ENCODE measurements around the gene CDON.
A peak's percentile ranks its signal among the peaks of the same experiment; 100 is the strongest.

CDON gene, protein sequence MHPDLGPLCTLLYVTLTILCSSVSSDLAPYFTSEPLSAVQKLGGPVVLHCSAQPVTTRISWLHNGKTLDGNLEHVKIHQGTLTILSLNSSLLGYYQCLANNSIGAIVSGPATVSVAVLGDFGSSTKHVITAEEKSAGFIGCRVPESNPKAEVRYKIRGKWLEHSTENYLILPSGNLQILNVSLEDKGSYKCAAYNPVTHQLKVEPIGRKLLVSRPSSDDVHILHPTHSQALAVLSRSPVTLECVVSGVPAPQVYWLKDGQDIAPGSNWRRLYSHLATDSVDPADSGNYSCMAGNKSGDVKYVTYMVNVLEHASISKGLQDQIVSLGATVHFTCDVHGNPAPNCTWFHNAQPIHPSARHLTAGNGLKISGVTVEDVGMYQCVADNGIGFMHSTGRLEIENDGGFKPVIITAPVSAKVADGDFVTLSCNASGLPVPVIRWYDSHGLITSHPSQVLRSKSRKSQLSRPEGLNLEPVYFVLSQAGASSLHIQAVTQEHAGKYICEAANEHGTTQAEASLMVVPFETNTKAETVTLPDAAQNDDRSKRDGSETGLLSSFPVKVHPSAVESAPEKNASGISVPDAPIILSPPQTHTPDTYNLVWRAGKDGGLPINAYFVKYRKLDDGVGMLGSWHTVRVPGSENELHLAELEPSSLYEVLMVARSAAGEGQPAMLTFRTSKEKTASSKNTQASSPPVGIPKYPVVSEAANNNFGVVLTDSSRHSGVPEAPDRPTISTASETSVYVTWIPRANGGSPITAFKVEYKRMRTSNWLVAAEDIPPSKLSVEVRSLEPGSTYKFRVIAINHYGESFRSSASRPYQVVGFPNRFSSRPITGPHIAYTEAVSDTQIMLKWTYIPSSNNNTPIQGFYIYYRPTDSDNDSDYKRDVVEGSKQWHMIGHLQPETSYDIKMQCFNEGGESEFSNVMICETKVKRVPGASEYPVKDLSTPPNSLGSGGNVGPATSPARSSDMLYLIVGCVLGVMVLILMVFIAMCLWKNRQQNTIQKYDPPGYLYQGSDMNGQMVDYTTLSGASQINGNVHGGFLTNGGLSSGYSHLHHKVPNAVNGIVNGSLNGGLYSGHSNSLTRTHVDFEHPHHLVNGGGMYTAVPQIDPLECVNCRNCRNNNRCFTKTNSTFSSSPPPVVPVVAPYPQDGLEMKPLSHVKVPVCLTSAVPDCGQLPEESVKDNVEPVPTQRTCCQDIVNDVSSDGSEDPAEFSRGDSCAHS (N-terminal part only)

DNA sequence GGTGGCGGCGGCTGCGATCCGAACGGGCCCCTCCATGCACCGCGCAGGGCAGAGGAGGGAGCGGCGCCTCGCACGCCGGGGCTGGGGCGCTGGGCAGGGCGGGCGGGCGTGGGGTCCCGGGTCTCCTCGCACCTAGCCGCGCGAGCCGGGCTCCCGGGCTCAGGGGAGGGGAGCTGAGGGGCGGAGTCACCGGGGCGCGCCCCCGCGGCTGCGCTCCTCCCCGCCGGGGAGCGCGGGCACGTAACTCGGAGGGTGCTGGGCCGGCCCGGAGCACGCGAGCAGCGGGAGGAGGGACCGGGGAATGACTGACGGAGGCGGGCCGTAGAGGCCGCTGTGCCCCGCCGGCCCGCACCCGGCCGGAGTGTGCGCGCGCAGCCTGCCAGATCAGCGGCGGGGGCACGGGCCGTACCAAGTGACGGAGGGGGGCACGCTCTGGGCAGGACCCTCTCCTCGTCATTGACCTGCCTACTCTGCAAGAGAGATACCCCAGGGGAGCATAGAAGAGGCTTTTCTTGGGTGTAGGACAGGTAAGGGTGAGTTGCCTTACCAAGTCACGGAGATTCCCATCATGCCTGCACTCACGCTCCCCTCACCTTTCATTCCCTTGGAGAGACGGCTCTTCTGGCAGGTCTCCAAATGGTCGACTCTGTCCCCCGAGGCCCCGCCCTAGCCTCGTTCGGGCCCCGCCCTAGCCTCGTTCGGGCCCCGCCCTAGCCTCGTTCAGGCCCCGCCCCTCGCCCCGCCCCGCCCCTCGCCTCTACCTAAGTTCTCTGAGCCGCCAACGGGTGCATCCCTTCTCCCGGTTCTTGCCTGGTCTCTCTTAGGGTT, at the start of gene CDON:
TSS of gene CDON (minus strand) at position 188 of the 828 bp plus-strand sequence. CDS start 39,390 bp downstream, outside the sequence.
- DNase-seq (ENCODE audit: low read depth in 2 of 2) = peak; percentile 78 to 85

DNA sequence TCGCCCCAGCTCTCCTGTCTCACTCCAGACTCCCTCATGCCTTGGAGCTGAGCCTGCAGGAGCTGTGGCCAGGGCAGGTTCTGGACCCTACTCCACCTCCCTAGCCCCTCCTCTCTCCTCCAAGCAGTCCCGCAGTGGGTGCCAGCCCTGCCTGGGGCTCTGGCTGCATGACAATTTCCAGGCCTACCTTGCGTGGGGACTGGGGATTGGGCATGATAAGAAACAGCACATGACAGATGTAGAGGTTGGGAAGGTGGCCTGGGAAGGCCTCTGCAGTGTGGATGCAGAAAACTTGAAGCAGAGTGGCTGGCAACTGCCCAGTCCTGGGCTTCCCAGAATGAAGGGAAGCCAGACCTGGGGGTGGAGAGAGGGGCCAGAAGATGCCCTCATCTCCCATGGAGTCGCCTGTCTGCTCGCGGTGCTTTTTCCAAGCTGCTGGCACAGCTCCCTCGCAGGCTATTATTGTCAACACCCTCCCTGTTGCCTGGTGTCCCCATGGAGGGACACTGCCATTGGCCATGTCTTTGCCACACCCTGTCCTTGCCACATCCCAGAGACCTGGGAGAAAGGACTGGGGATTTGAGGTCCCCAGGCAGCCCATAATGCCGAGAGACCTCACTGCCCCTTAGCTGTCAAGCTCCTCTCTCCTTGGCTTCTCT, 48.9 kb upstream of the CDON start:
- no peak for DNase-seq (ENCODE audit: low read depth in 2 of 2)

DNA sequence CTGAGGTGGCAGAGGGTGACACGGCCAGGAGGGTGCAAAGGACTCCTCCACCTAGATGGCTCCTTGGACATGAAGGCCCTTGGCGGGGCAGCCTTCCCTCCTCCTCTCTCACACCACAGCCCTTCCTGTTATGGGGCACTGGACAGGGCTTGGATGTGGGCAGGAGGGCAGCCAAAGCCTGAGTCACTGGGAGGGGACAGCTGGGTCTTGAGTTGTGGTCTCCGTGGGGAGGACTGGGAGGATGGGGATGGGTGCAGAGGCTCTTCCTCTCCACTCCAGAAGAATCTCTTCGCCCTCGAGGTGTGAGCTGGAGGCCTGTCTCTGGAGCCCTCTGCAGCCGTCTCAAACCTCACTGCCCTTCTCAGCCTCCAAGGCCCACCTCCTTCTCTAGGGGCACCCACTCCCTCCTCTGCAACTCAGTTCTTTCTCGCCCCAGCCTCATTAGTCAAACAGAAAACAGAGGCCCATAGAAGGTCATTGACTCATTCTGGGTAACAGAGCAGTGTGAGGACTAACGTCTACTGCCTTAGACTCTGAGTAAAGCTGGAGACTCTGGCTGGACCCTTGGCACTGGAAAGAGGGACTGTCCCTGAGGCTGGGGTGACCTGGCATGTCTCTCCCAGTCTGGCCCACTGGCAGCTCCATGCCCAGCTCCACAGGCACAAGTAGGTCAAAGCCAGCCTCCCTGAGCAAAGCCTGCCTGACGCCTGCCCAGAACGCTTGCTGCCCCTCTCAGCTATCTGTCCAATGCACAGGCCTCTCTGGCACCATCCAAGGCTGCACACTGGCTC, 47.5 kb upstream of the CDON start:
- no peak for DNase-seq (ENCODE audit: low read depth in 2 of 2)

DNA sequence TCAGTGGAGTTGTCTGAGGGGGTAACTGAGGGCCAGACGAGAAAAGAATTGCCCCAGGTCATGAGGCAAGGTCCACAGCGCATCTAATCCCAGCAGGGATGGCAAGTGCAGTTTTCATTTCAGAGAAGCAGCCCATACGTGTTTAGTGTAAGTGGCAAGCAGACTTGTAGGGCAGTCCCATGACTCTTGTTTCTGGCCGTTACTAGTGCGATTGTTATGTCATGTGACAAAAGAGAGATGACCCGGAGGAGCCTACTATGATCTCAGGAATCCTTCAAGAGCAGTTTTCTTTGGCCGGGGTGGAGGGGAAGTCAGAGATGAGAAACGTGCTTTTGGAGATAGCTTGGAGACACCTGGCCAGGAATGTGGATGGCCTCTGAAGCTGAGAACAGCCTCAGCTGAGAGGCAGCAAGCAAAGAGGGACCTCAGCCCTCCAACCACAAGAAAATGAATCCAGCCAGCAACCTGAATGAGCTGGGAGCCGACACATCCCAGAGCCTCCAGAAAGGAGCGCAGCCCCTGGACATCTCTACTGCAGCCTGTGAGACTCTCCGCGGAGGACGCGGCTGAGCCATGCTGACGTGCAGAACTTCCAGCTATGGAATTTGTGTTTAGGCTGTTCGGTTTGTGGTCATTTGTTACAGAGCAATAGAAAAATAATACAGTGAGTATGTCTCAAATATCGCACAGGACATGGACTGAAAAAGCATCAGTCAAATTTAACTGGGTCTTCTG, 44.1 kb upstream of the CDON start:
- DNase-seq (ENCODE audit: low read depth in 2 of 2) = no peak

DNA sequence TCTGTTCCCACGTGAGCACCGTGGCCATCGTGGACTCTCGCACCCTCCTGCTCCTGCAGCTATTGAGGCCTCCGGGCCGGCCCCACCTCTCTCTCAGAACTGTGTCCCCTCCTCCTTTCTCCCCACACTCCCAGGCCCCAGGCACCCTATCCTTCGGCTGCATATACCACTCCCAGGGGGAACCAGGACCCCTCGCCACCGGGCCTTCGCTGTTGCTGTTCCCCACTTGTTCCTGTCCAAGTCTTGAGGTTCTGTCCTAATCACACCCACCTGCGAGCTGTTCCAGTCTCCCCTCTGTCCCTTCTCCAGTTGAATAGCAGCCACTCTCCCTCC, 43.0 kb upstream of the CDON start:
- no peak for DNase-seq (ENCODE audit: low read depth in 2 of 2)

DNA sequence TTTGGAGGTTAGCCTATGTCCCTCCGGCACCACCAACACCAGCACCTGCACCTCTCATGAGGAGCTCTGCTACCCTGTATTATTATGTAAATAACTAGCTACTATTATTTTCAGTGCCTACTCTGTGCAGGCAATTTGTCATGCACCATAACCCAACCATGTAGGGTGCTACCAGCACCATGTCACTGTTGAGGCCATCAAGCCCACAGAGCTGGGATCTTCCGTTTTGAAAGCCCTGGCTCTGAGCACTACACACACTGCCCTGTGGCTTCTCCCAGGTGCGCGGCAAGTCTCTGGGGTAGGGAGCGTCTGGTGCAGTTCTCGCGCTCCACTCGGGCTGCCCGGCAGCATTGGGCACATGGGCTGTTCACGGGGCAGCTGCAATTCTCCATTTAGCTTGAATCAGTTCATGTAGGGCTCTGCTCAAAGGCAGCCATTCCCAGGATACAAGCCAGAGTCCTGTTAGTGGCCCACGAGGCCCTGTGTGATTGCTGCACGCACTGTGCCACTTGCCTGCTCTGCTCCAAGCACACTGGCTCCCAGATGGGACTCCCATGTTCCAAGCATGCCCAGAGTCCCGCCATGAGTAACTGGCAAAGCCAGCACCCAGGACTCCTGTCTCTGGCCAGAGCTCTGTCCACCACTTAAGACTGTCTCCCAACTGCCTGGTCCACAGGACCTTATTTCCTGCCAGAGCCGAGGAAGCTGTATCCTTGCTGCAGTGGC, 42.5 kb upstream of the CDON start:
- no peak for DNase-seq (ENCODE audit: low read depth in 2 of 2)

DNA sequence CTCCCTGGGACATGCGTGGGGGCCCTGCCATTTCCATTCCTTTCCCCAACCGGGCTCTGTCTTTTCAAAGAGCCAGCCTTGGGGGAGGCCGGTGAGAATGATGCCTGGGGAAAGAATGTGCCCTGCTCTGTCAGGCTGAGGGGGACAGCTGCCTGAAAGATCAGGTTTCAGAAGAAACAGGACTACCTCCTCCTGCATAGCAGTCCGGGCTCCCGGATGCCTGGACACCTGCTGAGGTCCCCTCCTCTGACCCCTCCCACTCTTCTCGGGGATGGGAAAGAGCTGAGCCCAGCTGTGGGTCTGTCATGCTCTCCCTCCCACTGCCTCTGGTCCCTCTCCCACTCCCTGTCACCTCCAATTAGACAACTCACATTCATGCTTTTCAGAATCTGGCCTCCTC, 41.8 kb upstream of the CDON start:
- no peak for DNase-seq (ENCODE audit: low read depth in 2 of 2)

DNA sequence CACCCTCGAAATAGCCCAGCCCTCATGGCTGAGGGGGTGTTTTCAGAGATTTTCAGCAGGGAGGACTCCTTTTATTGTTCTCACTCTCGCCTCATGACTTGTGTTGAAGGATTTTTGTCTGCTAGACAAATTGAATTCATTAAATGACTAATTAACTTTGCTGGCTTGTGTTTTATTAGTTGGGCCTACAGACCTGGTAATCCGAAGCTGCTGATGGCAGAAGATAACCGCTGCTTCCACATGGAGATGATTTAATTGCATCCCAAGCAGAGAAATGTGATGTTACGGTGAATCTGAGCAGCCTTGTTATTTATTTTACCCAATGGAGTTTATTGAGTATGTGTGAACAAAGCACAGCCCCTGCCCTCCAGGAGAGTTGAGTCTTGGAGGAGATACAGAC, 40.5 kb upstream of the CDON start:
- no peak for DNase-seq (ENCODE audit: low read depth in 2 of 2)

DNA sequence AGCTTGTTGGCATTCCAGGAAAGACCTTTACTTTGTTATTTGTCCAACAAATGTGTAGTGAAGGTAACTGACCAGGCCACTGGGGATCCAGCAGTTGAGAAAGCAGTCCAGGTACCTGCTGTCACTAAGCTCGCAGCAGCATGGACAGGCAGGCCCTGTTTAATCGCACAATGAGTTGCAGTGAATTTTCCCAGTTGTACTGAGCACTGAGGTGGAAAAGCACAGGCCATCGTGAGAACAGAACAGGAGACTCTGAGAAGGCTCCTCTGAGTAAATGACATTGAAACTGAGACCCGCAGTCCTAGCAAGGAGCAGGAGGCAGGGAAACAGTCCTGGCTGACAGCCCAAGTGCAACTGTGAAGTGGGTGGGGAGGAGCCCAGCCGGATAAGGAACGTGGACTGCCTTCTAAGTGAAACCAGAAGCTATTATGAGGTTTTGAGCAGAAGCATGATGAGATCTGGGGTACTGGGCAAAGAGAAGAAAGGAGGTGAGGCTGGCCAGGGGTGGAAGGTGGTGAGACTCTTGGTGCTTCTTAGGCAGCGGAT, 39.8 kb upstream of the CDON start:
- DNase-seq (ENCODE audit: low read depth in 2 of 2) = no peak

DNA sequence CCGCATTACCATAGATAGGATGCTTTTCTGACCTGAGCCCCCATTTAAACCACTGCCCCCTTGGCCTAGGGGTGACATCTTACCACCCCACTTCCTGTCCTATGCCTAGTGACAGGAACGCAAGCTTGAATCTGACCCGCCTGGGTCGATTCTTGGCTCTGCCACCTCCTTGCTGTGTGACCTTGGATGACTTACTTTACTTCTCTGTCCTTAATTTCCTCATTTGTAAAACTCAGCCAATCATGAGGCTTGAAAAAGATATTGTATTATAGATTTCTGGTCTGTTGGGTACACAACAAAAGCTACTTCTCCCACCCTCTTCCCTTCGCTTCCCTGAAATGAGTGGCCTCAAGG, 39.2 kb upstream of the CDON start:
- no peak for DNase-seq (ENCODE audit: low read depth in 2 of 2)

DNA sequence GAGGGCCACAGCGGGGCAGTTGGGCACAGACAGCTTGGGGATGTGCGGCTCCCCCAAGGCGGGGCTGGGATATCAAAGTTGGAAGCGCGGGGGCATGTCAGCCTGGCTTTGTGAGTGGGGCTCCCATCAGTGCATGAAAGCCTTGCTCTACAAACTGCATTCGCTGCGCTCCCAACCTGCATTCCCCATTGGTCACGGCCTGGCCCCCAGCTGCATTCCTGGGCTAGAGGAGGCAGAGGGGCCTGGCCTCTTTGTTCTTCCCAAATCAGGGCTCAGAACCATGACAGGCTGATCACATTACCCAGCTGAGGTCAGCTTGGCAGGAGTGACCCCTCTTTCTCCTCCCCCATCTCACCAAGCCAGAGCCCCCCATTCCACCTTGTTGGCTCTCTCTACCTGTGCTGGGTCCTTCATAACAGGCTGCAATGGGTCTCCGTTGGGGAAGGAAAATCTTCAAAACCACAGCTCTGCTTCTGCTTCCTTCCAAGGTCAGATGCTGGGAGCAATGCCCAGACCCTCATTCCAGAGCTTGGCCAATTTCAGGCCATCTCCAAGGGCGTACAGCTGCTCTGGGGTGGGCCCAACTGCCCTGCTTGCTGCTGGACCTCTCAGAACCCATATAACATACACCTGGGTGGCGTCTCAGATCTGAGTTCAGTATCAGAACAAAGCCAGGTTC, 38.7 kb upstream of the CDON start:
- no peak for DNase-seq (ENCODE audit: low read depth in 2 of 2)

DNA sequence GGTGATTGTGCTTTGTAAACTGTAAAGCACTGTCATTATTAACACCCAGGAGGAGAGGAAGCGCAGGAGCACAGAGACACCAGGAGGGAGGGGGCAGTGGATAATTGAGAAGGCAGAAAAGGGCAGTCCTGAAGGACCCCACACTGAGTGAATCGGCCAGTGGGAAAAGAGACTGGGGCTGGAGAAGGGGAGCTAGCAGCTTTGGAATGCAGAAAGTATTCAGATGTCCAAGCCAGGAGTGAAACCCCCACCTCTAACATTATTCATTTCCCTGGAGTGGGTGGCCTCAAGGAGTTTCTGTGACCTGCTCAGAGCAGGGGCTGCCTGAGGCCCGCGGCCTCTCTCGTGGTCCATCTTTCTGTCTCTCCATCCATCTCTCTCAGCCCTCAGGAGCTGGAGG, 38.0 kb upstream of the CDON start:
- no peak for DNase-seq (ENCODE audit: low read depth in 2 of 2)

DNA sequence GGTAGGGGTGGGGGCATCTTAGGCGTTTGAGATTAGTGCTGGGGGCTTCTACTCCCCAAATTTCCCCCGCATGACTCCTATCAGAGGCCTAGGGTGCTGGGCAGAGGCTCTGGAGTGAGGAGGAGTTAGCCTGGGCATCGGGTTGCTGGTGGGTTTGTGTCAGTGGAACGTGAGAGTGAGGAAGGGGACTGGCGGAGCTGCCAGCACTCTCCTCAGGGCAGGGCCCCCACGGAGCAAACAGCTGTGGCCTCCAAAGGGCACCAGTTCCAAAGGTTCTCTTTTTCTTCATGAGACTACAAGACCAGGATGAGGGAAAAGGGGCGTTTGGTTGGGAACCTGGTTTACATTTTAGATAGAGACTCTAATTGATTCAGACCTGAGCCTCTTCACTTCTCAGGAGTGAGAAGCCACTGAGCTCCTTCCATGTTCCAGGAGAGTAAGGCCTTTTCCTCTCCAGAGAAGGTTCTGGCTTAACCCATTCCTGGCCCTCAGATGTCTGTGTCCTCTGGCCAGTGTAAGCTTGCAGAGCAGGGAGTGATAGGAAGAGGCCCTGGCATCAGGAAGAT, 35.6 kb upstream of the CDON start:
- DNase-seq (ENCODE audit: low read depth in 2 of 2) = no peak

DNA sequence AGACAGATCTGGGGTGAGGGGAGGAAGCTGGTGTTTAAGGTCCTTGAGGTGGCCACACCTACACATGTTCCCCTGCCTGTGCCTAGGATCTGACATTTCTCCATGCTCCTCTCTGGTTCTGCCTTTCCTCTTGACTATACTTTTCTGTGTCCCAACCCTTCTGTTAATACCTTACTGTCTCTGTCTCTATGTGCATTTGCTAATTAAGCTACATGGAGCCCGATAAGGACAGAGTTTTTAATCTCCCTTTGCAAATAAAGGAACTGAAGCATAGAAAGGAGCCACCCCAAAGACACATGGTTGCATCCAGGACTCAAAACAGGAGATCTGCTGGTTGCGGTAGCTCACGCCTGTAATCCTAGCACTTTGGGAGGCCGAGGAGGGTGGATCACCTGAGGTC, 33.1 kb upstream of the CDON start:
- no peak for DNase-seq (ENCODE audit: low read depth in 2 of 2)

DNA sequence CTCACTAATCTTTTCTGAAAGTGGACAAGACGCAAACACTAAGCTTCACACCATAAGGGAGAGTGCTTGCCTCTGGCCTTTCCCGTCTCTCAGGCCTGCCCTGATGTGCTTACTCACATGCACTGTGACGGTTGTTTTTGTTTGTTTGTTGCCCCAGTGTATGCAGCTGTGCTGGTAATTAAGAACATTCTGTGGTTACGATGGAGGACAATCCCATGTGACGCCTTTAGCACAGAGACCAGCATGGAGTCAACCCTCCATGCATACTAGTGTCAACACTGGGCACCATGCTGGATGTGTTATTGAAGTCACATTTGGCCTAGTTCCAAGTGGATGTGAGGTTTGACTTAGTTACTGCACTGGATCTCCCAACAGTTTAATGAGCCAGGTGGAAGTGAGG, 27.8 kb upstream of the CDON start:
- no peak for DNase-seq (ENCODE audit: low read depth in 2 of 2)

DNA sequence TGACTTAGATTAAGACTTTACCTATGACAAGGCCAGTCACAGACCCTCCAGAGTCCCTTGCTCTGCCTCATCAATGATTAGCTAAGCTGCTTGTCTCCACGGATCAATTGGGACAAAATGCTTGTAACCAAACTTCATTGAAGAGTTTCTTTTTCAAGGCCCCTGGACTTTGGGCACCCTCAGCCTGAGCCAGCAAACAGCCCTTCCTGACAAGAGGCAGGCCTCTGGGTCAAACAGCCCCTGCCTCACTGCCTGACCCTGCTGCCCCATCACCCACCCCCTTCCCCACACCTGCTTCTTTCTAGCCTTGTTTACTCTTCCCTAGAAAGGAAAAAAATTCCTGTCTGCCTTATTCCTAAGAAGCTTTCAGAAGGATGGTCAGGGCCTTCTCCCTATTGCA, 26.3 kb upstream of the CDON start:
- no peak for DNase-seq (ENCODE audit: low read depth in 2 of 2)

DNA sequence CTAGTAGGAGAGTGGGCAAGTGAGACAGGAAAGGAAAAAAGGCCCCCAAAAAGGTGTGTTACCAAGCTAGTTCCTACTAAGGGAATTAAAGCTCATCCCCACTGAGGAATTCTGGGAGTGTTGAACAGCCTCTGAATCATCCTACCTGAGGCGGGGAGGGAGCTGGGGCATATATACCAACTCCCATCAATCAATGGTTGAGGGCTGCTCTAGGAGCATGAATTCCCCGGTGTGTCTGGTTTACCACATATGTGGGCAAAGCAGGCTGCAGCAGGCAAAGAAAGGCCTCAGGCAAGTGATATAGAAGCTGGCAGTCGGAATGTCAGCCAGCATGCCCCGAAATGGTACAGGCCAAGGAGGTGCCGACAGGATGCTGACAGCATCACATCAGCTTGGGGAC, 23.6 kb upstream of the CDON start:
- DNase-seq (ENCODE audit: low read depth in 2 of 2) = no peak

DNA sequence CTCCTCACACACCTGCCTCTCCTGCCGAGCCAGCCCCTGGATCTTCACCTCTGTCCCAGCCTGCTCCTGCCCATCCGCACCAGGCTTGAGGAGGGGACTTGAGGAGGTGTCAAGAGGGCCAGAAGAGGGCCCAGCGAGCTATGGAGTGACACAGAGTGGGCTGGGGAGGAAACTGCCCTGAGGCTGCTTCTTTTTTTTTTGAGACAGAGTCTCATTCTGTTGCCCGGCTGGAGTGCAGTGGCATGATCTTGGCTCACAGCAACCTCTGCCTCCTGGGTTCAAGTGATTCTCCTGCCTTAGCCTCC, 21.9 kb upstream of the CDON start:
- DNase-seq (ENCODE audit: low read depth in 2 of 2) = no peak
